ENCODE data around the gene GTF3C5.

The GTF3C5 gene

GRCh38 chr9:133050142-133050541 lies 19.3 kb downstream of the GTF3C5 start:
- Histone ChIP-seq H3F3A (ENCODE audit: insufficient read depth) (no peaks in the 10 kb centered on the region), H3K4me2 (ENCODE audit: low read depth, low read length, poor library complexity, severe bottlenecking) (no peak overlapping the region), H3K9me2 (replicated peaks; ENCODE audit: insufficient read depth, low read length) (no peaks in the 10 kb centered on the region), H2AFZ (ENCODE audit: low read depth, low read length, severe bottlenecking) (no peak overlapping the region), H3K27me3 (ENCODE audit: low read length) (no peaks in the 10 kb centered on the region), H4K20me1 (ENCODE audit: low read depth, low read length) (no peaks in the 10 kb centered on the region), H3K4me3 (ENCODE audit: insufficient read depth, low read length, poor library complexity, severe bottlenecking) (no peak overlapping the region), H3K9ac (ENCODE audit: low read length) (no peak overlapping the region), H3K27ac (ENCODE audit: low read depth, low read length) (no peak overlapping the region), H3K9me3 (ENCODE audit: insufficient read depth, low read length) (no peaks in the 10 kb centered on the region), H3K79me2 (ENCODE audit: insufficient read depth, low read length) (no peaks in the 10 kb centered on the region), H3K36me3 (ENCODE audit: low read length) (no peaks in the 10 kb centered on the region)
- TF ChIP-seq CTCF (IDR thresholded peaks at IDR 0.05; ENCODE audit: insufficient read depth, low read length, poor library complexity, severe bottlenecking) (no peak), EZH2phosphoT487 (conservative IDR thresholded peaks at IDR 0.05; ENCODE audit: low read length) (no peak)

- H3K9me2 ChIP-seq (replicated peaks; ENCODE audit: insufficient read depth, low read length), result no peaks in the 10 kb centered on the region
- no peak overlapping the region for H2AFZ ChIP-seq (ENCODE audit: low read depth, low read length, severe bottlenecking)
- no peaks in the 10 kb centered on the region for H3K79me2 ChIP-seq (ENCODE audit: insufficient read depth, low read length)
- H3K4me3 ChIP-seq (ENCODE audit: insufficient read depth, low read length, poor library complexity, severe bottlenecking), result no peak overlapping the region
- H3F3A ChIP-seq (ENCODE audit: insufficient read depth), result no peaks in the 10 kb centered on the region
- H3K9ac ChIP-seq (ENCODE audit: low read length), result no peak overlapping the region
- H4K20me1 ChIP-seq (ENCODE audit: low read depth, low read length), result no peaks in the 10 kb centered on the region
- no peak for TF ChIP-seq CTCF (IDR thresholded peaks at IDR 0.05; ENCODE audit: insufficient read depth, low read length, poor library complexity, severe bottlenecking)
- H3K4me2 ChIP-seq (ENCODE audit: low read depth, low read length, poor library complexity, severe bottlenecking), result no peak overlapping the region
- H3K27ac ChIP-seq (ENCODE audit: low read depth, low read length), result no peak overlapping the region
- H3K36me3 ChIP-seq (ENCODE audit: low read length), result no peaks in the 10 kb centered on the region
- no peaks in the 10 kb centered on the region for H3K27me3 ChIP-seq (ENCODE audit: low read length)
- no peaks in the 10 kb centered on the region for H3K9me3 ChIP-seq (ENCODE audit: insufficient read depth, low read length)
These were observed 20.0 kb downstream of the GTF3C5 start for GRCh38 chr9:133050781-133051180.

GRCh38 chr9:133051281-133051900 lies 20.6 kb downstream of the GTF3C5 start:
- H3K36me3 ChIP-seq (ENCODE audit: low read length), result no peaks in the 10 kb centered on the region
- H3K4me3 ChIP-seq (ENCODE audit: insufficient read depth, low read length, poor library complexity, severe bottlenecking), result no peak overlapping the region
- no peak overlapping the region for H3K9ac ChIP-seq (ENCODE audit: low read length)
- no peak overlapping the region for H2AFZ ChIP-seq (ENCODE audit: low read depth, low read length, severe bottlenecking)
- no peaks in the 10 kb centered on the region for H3K79me2 ChIP-seq (ENCODE audit: insufficient read depth, low read length)
- TF ChIP-seq EZH2phosphoT487 (conservative IDR thresholded peaks at IDR 0.05; ENCODE audit: low read length) (no peak), CTCF (IDR thresholded peaks at IDR 0.05; ENCODE audit: insufficient read depth, low read length, poor library complexity, severe bottlenecking) (no peak)
- no peaks in the 10 kb centered on the region for H3K9me2 ChIP-seq (replicated peaks; ENCODE audit: insufficient read depth, low read length)
- no peak overlapping the region for H3K27ac ChIP-seq (ENCODE audit: low read depth, low read length)
- no peaks in the 10 kb centered on the region for H3F3A ChIP-seq (ENCODE audit: insufficient read depth)
- H3K9me3 ChIP-seq (ENCODE audit: insufficient read depth, low read length), result no peaks in the 10 kb centered on the region
- no peak overlapping the region for H3K4me2 ChIP-seq (ENCODE audit: low read depth, low read length, poor library complexity, severe bottlenecking)
- H3K27me3 ChIP-seq (ENCODE audit: low read length), result no peaks in the 10 kb centered on the region
- no peaks in the 10 kb centered on the region for H4K20me1 ChIP-seq (ENCODE audit: low read depth, low read length)

Measured in SU-DHL-6 (cell line).